Loucy (cell line): ENCODE data around the gene FALEC.
"Not testable (repeated sequence)": the region's sequence is repeated elsewhere in the genome, so short reads cannot be mapped to it uniquely, and the experiment has no call there.

Source experiments
- CTCF ChIP-seq: fragments of 200-600 bp; sonication (generic); conservative IDR thresholded peaks from 2 replicates; pipeline ENCODE4 v1.5.1; 2014; ENCODE audit warnings: mild to moderate bottlenecking, antibody characterized with exemption, low read length
- EZH2phosphoT487 ChIP-seq: fragments of 200-600 bp; IDR thresholded peaks from 2 replicates; pipeline ENCODE4 v1.6.1; 2018; ENCODE audit warnings: antibody characterized with exemption, mild to moderate bottlenecking, moderate library complexity, borderline replicate concordance

GRCh38 chr1:150565240-150565991 lies 49.9 kb downstream of the FALEC start:
- not testable (repeated sequence) for TF ChIP-seq CTCF, EZH2phosphoT487
